Germinal center (tissue), 1 donor: ENCODE data around the gene TFIP11.
"Not testable (repeated sequence)": the region's sequence is repeated elsewhere in the genome, so short reads cannot be mapped to it uniquely, and the experiment has no call there.

Source experiments
- DNase-seq: peaks from one replicate; pipeline ENCODE4 v3.0.0; 2012; ENCODE audit warnings: mixed read lengths, low spot score

The TFIP11 gene

DNA sequence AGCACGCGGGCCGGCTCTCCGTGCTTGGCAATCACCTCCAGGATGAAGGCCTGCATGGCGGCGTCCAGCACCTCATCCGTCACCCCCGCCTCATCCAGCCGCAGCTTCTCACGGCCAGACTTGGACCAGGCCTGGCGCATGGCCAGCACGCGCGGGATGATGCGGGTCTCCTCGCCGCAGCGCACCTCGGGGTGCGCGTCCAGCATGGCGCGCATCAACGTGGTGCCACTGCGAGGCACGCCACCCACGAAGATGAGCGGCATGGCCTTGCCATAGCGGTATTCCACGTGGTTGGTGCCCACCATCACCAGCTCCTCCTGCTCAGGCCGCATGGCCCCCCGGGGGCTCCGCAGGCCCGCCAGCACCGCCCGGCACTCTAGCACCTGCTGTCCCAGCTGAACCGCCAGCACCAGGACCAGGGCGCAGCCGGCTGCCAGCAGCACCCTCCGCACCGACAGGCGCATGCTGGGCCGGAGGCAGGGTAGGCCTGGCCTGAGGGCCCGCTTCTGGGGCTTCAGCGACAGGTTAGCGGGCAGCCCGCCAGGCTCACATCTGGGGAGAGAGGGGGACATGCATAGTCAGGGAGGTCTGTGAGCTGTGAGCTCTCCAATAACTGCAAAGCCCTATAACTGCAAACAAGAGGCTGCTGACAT, 29.0 kb upstream of the TFIP11 start:
- no peak for DNase-seq

DNA sequence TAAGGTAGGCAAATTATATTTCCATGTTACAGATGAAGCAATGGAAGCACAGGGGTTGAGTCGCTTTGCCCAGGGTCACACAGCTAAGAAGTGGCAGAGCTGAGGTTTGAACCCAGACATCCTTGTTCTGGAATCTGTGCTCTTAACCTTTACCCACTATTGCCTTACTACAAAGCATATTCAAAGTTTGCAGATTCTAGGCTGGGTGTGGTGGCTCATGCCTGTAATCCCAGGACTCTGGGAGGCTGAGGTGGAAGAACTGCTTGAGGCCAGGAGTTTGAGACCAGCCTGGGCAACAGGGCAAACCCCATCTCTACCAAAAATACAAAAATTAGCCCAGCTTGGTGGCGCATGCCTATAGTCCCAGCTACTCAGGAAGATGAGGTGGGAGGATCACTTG, 27.8 kb upstream of the TFIP11 start:
- no peak for DNase-seq

DNA sequence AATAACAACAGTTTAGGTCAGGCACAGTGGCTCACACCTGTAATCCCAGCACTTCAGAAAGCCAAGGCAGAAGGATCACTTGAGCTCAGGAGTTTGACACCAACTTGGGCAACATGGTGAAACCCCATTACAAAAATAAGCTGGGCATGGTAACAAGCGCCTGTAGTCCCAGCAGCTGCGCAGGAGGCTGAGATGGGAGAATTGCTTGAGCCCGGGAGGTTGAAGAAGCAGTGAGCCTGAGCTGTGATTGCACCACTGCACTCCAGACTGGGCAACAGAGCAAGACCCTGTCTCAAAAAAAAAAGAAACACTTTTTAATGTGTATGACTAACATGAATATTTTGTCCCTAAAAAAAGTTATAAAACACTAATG, 24.5 kb upstream of the TFIP11 start:
- no peak for DNase-seq

GRCh38 chr22:26536056-26536761, 23.9 kb upstream of the TFIP11 start:
- DNase-seq, result peak; percentile 76

GRCh38 chr22:26535603-26535908, 23.3 kb upstream of the TFIP11 start:
- peak; percentile 67 for DNase-seq

- DNase-seq, result peak; percentile 73
Measured at GRCh38 chr22:26534874-26535602, 22.8 kb upstream of the TFIP11 start.

DNA sequence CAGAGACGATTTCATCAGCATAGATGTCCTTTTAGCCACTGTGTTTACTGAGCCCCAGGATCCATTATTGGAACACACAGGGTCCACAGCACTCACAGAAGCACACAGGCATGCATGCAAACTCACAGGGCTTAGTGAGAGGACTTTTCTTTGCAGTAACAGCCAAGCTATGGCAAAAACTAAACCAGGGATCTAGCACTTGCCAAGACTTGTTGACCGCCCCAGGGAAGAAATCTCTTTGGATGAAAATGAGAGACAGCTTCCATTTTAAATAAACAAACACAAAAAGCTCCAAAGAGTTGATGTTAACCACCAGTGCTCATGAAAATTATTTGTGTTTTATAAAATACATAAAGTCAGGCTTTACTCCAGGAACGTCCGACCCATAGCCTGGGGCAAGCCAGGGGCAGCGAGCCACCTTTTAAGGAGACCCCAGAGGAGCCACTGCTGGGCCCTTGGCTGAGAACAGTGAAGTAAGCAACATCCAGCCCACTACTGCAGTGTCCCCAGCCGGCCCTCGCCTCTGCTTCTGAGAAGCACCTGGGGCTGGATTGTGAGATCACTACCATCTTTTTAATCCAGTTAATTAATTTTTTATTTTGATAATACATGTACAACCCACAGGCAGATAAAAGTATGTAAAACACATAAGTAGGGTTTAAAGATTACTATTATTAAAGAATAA, 22.0 kb upstream of the TFIP11 start:
- no peak for DNase-seq

DNA sequence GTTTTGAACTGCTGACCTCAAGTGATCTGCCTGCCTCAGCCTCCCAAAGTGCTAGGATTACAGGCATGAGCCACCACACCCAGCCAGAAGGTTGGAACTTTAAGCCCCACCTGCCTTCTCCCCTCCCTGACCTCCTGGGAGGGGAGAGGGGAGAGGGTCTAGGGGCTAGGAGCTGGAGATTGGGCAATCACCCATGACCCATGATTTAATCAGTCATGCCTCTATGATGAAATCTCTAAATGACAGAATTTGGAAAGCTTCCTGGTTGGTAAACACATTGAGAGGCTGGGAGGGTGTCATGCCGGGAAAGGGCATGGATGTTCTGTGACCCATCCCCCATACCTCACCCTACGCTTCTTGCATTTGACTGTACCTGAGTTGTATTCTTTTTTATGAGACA, 17.1 kb upstream of the TFIP11 start:
- DNase-seq, result no peak

- DNase-seq, result not testable (repeated sequence)
Measured at GRCh38 chr22:26528518-26528917, 16.2 kb upstream of the TFIP11 start.

DNA sequence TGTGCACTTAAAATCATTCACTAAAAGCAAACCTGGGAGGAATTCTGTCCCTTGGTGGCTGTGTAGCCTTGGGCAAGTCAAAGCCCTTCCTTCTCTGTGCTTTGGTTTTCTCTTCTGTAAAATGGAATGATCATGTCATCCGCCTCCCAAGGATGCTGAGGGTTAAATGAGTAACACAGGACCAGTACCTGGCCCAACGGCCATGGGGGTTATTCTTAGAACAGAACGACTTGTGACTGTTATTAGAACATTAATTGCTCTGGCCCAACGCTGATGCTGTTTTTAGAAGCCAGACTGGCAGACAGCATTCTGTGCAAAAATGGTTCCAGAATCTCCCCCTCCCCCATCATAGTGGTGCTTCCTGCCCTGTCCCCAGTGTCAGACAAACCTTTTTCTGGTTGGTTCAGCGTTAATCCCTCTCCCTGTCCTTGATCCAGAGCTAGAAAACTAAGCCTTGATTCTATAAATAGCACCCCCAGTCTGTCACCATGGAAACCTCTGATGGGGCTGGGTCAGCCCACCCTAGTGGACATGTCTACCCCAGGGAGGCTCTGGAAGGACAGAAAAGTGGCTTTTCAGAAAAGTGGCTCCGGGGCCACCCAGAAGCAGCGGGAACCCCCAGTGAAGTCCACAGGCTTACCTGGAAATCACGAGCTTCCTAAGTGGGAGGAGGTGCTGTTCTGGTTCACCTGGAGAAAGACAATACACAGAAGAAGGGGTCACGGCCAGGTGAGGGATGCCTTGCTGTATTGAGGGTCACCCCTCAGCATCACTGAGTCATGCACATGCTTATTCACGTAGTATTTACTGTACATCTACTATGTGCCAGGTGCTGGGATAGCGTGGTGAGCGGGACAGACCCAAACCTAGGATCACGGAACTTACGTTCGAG, 15.5 kb upstream of the TFIP11 start:
- no peak for DNase-seq

DNA sequence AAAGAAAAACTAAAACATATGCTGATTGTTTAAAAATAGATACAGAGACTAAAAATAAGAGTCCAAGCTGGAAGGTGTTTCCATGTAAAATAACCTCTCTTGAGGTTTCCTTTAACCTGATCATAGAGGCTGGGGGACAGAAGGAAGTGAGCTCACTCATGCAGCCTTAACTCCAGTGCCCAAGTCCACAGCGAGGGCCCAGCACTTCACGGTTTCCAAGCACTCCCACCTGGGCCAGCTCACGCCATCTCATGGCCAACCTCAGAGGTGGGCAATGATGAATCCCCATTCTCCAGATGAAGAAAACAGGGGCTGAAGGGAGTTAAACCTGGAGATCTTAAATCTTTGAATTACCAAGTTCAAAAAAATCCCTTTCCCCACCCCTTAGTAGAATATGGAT, 14.9 kb upstream of the TFIP11 start:
- DNase-seq, result no peak

DNA sequence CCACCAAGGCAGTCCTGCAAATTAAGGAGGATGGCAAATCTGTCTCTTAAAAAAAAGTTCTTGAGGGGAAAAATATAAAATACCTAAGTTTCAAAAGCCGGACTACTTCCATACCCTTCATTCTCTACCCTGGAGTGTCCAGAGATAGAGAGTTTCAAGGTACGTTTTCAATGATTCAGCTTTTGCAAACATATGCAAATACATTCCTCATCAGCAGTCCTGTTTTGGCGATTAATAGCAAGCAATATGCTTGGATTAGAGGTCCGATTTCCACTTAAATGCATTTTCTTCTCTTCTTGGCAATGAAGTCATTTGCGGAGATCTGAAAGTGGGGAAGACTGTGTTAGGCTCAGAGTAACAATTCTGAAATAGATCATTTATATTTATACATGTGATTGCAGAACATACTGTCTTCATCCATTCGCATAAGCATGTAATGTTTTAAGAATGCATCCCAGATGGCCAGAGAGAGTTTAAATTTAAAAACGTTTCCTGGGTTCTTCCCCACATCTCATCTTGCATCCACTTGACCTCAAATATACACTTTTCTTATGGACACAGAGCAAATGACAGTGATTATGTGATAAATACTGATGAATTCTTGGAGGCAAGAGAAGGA, 13.8 kb upstream of the TFIP11 start:
- DNase-seq, result no peak

DNA sequence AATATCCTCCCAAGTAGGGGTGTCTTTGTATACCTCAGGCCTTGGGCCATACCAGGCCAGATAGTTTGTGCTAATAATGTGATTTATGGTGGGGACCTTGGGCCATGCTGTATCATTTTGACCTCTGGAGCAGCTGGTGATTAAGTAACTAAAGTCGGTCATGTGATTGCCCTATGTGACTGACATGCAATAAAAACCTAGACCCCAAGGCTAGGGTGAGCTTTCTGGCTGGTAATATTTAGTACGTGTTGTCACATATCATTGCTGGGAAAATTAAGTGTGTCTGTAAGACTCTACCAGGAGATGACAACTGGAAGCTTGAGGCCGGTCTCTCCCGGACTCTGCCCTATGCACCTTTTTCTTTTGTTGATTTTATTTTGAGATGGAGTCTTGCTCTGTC, 12.6 kb upstream of the TFIP11 start:
- DNase-seq, result no peak

- no peak for DNase-seq
Measured at GRCh38 chr22:26522592-26522991, 10.3 kb upstream of the TFIP11 start.

- DNase-seq, result no peak
Measured at GRCh38 chr22:26522012-26522411, 9.7 kb upstream of the TFIP11 start.

DNA sequence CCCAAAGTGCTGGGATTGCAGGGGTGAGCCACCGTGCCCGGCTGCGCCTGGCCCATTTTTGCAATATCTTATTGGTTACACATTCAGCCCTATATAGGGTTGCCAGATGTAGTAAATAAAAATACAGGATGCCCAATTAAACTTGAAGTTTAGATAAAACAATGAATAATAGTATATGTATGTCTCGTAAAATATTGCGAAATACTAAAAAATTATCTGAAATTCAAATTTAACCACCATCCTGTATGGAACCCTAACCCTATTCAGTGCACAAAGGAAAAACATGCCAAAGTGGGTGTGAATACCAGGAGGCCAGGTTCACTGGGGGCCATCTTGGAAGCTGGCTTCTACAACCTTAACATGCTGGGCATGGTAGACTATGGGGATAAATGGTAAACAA, 5.2 kb upstream of the TFIP11 start:
- no peak for DNase-seq

DNA sequence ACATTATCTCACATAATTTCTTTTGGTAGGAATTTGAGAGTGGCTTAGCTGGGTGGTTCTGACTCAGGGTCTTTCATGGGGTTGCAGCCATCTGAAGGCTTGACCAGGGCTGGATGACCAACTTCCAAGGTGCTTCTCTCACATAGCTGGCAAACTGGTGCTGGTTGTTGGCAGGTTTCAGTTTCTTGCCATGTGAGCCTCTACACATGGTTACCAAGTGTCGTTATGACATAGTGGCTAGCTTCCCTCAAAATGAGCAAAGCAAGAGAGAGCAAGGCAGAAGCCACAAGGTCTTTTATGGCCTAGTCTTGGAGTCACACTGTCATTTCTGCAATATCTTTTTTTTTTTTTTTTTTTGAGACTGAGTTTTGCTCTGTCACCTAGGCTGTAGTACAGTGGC, 4.2 kb upstream of the TFIP11 start:
- no peak for DNase-seq

- DNase-seq, result no peak
Measured at GRCh38 chr22:26515931-26516330, 3.7 kb upstream of the TFIP11 start.

DNA sequence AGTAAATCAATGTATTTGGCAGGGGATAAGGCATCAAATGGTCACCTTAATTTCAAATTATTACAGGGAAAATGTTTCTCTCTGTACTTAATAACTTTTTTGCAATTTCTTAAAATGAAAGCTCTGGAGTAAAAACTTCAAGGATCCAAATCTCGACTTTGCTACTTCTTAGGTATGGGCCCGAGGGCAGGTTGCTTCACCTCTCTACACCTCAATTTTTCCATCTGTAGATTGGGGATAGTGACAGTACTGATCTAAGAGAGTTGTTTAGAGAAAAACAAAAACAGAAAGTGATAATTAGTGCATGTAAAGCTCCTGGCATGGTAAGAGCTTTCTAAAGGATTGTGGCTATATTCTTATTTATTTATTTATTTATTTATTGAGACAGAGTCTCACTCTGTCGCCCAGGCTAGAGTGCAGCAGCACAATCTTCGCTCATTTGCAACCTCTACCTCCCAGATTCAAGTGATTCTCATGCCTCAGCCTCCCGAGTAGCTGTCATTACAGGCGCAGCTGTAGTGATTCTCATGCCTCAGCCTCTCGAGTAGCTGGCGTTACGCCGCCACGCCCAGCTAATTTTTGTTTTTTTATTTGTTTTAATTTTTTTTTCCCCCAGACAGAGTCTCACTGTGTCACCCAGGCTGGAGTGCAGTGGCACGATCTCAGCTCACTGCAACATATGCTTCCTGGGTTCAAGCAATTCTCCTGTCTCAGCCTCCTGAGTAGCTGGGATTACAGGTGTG, 2.3 kb upstream of the TFIP11 start:
- no peak for DNase-seq

DNA sequence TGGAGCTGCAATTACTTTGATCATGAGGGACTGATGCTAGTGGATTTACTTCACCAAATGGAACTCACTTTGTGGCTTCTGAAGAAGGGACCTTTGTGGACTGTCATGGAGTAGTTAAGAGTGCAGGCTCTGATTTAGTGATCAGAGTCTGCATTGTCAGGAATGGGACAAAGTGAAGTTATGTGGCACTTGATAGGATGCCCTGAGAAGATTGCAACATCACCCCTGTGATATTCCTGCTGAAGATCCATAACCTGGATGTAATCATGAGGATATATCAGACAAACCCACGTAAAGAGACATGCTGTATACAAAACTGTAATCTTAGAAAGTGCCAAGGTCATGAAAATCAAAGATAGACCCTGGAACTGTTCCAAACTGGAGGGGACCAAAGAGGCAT, 1.6 kb upstream of the TFIP11 start:
- DNase-seq, result no peak

GRCh38 chr22:26508148-26508547, 4.1 kb downstream of the TFIP11 start:
- no peak for DNase-seq
